Thyroid gland (tissue), 4 donors: ENCODE measurements around the gene FAM53A. TPM values are rescaled to one million over a fixed set of nuclear protein-coding genes. Genes with fewer than 3 reads are reported as not detected.

Experiments used
- DNase-seq, 2 donors: peaks; one replicate each; pipeline ENCODE4 v3.0.0-alpha.2; 2019
- H3K27ac ChIP-seq, 3 donors: fragments of 200-600 bp; sonication (generic); 1 replicate in 2 of 3; 2 replicates in 1 of 3; pipeline ENCODE4 v1.5.1; 2016 to 2019; ENCODE audit warnings: mild to moderate bottlenecking in 1 of 3, moderate library complexity in 1 of 3
- H3K27me3 ChIP-seq: fragments of 200-600 bp; sonication (generic); one replicate; pipeline ENCODE4 v1.5.1; 2019
- H3K36me3 ChIP-seq, 2 donors: fragments of 200-600 bp; sonication (generic); one replicate each; pipeline ENCODE4 v1.5.1; 2016 to 2019
- H3K4me1 ChIP-seq, 2 donors: fragments of 200-600 bp; sonication (generic); one replicate each; pipeline ENCODE4 v1.5.1; 2017 to 2019
- H3K4me3 ChIP-seq, 3 donors: fragments of 200-600 bp; sonication (generic); replicated peaks in 1 of 3; 1 replicate in 2 of 3; 2 replicates in 1 of 3; pipeline ENCODE4 v1.5.1; 2016; ENCODE audit warnings: mild to moderate bottlenecking in 1 of 3
- H3K9me3 ChIP-seq: fragments of 200-600 bp; sonication (generic); one replicate; pipeline ENCODE4 v1.5.1; 2017
- POLR2A ChIP-seq, 2 donors: fragments of 450-650 bp; IDR thresholded peaks; one replicate each; pipeline ENCODE4 v1.6.1; 2017; ENCODE audit warnings: antibody characterized with exemption in 2 of 2, mild to moderate bottlenecking in 2 of 2, moderate library complexity in 1 of 2
- WGBS, 2 donors: methylation state at CpG; one replicate each; pipeline ENCODE4 v1.1.5; 2017; 5-methylcytosine and 5-hydroxymethylcytosine counted together
- intact Hi-C: fragments of 100-400 bp; cut with DNase I; formaldehyde crosslinking; loops from one replicate; pipeline ENCODE4 v1.15.1; 2023
- total RNA-seq, 4 donors: library from RNA; depleted of rRNA; stranded (reverse); fragments of >200 nt; gene quantifications; one replicate each; pipeline ENCODE4 v1.2.3, GENCODE V29; 2016
- TF ChIP-seq, protein P1 (sequence below), 6 experiments: fragments of 200-600 bp in 3 of 6; fragments of 450-650 bp in 3 of 6; sonication (generic) in 3 of 6; IDR thresholded peaks; one replicate each; pipeline ENCODE4 v1.5.1; 2016 to 2019; ENCODE audit warnings: antibody characterized with exemption in 6 of 6, mild to moderate bottlenecking in 2 of 6, inconsistent platforms in 1 of 6, moderate library complexity in 1 of 6

The FAM53A gene
- total RNA-seq, 4 donors from 2014 or later = 17.5 to 34.9 (median 21.7) TPM

DNA sequence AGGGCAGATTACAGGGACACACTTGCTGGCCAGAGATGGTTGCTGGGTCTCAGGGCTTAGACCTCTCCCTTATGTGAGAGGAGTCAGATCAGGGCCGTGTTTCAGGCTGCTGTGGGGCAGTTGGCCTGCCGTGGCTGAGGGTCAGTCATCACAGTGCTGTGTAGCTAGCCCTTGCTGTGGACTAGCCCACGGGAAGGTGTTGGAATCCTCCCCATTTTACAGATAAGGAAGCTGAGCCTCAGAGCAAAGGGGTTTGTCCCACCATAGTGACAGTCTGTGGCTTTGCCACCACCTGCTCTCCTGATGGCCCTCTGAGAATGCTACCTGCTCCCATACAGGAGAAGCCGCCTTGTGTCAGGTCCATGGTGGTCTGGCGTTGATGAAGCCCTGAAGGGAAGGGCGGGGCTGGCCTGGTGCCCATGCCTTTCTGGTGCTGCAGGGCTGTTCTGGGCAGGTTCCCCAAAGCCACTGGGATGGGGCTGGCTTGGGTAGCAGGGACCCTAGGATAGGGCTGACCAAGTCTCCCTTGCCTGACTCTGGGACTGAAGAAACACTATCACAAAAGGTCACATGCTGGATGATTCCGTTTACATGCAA, 2.4 kb upstream of the FAM53A start:
- DNase-seq = no peak
- intact Hi-C loops = no loop called here
- Histone ChIP-seq H3K36me3 (peaks cover 8% of the 10 kb centered on the region in 2 donors), H3K27me3 (no peaks in the 10 kb centered on the region), H3K4me1 (peaks cover 0 to 13% of the 10 kb centered on the region in 2 donors), H3K27ac (no peak overlapping the region), H3K9me3 (no peaks in the 10 kb centered on the region), H3K4me3 (no peak overlapping the region)
- TF ChIP-seq, protein P1, sequence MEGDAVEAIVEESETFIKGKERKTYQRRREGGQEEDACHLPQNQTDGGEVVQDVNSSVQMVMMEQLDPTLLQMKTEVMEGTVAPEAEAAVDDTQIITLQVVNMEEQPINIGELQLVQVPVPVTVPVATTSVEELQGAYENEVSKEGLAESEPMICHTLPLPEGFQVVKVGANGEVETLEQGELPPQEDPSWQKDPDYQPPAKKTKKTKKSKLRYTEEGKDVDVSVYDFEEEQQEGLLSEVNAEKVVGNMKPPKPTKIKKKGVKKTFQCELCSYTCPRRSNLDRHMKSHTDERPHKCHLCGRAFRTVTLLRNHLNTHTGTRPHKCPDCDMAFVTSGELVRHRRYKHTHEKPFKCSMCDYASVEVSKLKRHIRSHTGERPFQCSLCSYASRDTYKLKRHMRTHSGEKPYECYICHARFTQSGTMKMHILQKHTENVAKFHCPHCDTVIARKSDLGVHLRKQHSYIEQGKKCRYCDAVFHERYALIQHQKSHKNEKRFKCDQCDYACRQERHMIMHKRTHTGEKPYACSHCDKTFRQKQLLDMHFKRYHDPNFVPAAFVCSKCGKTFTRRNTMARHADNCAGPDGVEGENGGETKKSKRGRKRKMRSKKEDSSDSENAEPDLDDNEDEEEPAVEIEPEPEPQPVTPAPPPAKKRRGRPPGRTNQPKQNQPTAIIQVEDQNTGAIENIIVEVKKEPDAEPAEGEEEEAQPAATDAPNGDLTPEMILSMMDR (IDR thresholded peaks at IDR 0.05) = no peak
- TF ChIP-seq POLR2A (IDR thresholded peaks at IDR 0.05) = no peak
- 71 to 77% methylated on average over 4 to 5 of the region's 7 CpGs for WGBS, 2 donors

DNA sequence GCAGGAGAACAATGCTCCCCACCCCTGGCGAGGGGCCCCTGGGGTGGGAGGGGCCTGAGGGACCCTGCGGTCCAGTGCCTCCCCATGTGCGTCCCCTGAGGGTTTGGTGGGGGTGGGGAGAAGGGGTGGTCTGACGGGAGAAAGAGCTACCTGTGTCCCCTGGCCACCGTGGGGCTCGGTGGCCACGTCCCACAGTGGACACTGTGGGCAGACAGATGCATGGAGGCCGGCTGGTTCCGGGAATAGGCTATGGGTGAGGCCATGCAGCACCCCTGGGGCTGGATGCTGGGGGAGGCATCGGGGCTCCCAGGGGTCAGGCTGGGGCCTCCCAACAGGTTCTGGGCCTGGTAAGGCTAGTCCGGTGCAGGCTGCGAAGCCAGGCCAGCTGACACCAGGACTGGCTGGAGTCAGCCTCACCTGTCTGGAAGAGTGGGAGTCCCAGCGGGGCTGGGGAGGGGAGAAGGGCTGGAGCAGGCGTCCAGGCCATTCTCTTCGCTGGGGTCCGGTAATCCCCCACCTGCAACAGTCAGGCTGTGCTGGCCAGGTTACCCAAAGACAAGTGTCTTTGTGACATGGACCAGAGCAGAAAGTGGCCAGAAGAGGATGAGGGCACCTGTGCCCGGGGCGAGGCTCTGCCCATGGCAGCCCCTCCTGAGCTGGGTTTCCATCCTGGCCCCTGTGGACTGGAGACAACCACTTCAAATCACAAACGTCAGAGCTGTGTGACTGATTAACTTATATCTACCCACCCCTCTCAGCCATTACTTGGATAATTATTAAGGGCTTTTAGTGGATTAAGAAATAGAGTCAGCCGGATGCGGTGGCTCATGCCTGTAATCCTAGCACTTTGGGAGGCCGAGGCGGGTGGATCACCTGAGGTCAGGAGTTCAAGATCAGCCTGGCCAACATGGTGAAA, 1.4 kb upstream of the FAM53A start:
- no peak overlapping the region for H3K27ac ChIP-seq
- intact Hi-C loops = no loop called here
- WGBS, 2 donors = 82 to 84% methylated on average over 10 to 21 of the region's 23 CpGs
- TF ChIP-seq, protein P1 (IDR thresholded peaks at IDR 0.05) = no peak
- no peak for TF ChIP-seq POLR2A (IDR thresholded peaks at IDR 0.05)
- H3K4me3 ChIP-seq = no peak overlapping the region
- peaks cover 0 to 13% of the 10 kb centered on the region in 2 donors for H3K4me1 ChIP-seq
- no peaks in the 10 kb centered on the region for H3K9me3 ChIP-seq
- DNase-seq = no peak
- H3K27me3 ChIP-seq = no peaks in the 10 kb centered on the region
- H3K36me3 ChIP-seq = no peaks in the 10 kb centered on the region

DNA sequence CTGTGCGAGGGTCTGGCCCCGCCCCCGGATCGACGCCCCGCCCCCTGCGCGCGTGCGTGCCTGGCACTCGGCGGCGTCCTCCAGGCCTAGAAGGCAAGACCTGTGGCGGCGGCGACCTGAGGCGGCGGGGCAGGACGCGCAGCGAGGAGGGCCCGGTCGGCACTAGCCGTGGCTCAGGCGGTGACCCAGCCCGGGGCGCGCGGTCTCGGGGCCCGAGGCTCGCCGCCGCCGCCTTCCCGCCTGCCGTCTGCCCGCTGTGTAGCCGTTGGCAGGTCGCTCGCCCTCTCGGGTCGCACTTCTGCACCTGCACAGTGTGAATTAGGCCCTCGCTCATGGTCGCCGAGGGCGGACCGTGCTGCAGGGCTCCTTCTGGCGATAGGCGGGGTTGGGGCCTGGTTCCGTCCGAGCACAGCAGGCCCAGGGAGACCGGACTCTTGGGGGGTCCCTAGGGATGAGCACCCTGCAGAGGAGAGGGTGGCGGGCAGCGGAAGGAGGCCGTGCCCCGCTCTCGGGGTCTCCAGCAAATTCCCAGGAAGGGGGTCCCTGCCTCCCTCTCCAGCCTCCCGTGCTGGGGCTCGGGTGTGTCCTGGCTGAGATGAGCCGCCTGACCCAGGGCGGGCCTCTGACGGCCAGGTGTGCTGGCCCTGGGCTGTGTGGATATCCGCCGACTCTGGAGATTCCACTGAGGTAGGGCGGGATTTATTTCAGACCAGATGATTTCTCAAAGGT, 557 bp upstream of the FAM53A start:
- WGBS, 2 donors = 8 to 88% methylated on average over 8 to 30 of the region's 66 CpGs
- TF ChIP-seq, protein P1 (IDR thresholded peaks at IDR 0.05) = no peak
- TF ChIP-seq POLR2A (IDR thresholded peaks at IDR 0.05) = no peak
- Histone ChIP-seq H3K4me1 (peaks cover 0 to 13% of the 10 kb centered on the region in 2 donors), H3K9me3 (no peaks in the 10 kb centered on the region), H3K36me3 (no peaks in the 10 kb centered on the region), H3K27ac (peak overlapping the region; percentile 47 to 75 (median 74)), H3K4me3 (peak overlapping the region in 1 of 3 donors; percentile 59), H3K27me3 (no peaks in the 10 kb centered on the region)
- no peak for DNase-seq
- intact Hi-C loops = no loop called here

DNA sequence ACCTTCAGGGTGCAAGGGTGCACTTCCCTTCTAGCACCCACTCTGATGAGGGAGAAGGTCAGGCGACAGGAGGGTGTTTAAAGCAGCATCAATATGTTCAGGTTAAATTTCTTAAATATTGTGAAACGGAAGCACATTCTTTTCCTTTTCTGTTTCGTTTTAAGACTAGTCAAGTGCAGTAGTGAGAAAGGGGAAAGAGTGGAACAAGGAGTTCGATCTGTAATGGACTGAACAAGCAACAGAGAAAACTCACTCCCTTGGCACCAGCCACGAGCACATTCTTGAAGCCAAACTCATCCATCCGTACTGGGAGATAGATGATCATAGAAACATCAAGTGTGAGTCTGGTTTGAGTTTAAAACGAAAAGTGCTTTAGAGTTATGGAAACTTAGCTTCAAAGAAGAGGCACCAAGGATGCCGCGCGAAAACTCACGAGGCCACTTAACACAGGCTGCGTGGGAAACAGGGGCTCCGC, 815 bp downstream of the FAM53A start:
- peaks cover 0 to 13% of the 10 kb centered on the region in 2 donors for H3K4me1 ChIP-seq
- peak in 1 of 2 donors; percentile 25 for TF ChIP-seq POLR2A (IDR thresholded peaks at IDR 0.05)
- TF ChIP-seq, protein P1 (IDR thresholded peaks at IDR 0.05) = no peak
- peak; percentile 75 to 78 for DNase-seq
- H3K27ac ChIP-seq = peak overlapping the region; percentile 61 to 92 (median 84)
- intact Hi-C loops = no loop called here
- WGBS, 2 donors = 2 to 4% methylated on average over 13 of the region's 13 CpGs
- H3K4me3 ChIP-seq = peak overlapping the region in 2 of 3 donors; percentile 43 to 74
- no peaks in the 10 kb centered on the region for H3K9me3 ChIP-seq
- no peaks in the 10 kb centered on the region for H3K27me3 ChIP-seq
- no peaks in the 10 kb centered on the region for H3K36me3 ChIP-seq
